ENCODE measurements around the gene OR51L1. TPM values are rescaled to one million over a fixed set of nuclear protein-coding genes. Genes with fewer than 3 reads are reported as not detected.

The OR51L1 gene
- total RNA-seq, 1 experiment from 2014 or later = not detected

DNA sequence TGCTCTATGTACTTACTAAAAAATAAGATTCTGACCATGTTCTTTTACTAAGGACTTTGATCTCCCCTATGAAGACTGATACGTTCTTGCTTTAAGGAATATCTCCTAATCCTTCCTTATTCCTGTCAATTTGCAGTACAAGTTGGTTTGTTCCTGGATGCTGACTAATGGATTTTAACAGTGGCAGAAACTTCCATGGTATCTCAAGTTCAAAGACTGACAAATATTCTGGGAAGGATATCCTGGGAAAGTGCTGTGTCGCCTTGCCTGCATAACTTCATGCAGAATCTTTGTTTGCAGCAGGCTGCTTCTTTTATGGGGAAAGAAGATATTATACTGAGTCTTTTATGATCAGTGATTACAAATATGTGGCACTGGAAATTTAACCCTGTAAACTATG lies 43.3 kb downstream of the OR51L1 start:
- no peak overlapping the region for H3K27ac ChIP-seq (ENCODE audit: low read depth, low read length)
- no peak overlapping the region for H3K9ac ChIP-seq (ENCODE audit: low read length)
- H3K9me3 ChIP-seq (ENCODE audit: control insufficient read depth in 1 of 2, insufficient read depth in 1 of 2, low read depth in 1 of 2, low read length in 2 of 2) = no peaks in the 10 kb centered on the region
- TF ChIP-seq ZNF274 (IDR thresholded peaks at IDR 0.05; ENCODE audit: low read depth, low read length) = no peak
- no peak for TF ChIP-seq ELF1 (IDR thresholded peaks at IDR 0.05; ENCODE audit: borderline replicate concordance, low read depth)
- TF ChIP-seq ZFX (IDR thresholded peaks at IDR 0.05) = no peak
- no peak for TF ChIP-seq RAD21 (IDR thresholded peaks at IDR 0.05; ENCODE audit: low read depth)
- no peak for TF ChIP-seq POLR2AphosphoS5 (IDR thresholded peaks at IDR 0.05; ENCODE audit: low read depth, low read length)
- no peak for TF ChIP-seq POLR2A (IDR thresholded peaks at IDR 0.05; ENCODE audit: borderline replicate concordance, extremely low read depth, insufficient read depth, insufficient read length)
- no peaks in the 10 kb centered on the region for H3K9me2 ChIP-seq (ENCODE audit: insufficient read depth)
- RAD21 ChIA-PET (ENCODE audit: low non-redundant PET in 1 of 2, low total read pairs in 2 of 2, uncharacterized antibody in 2 of 2, unreplicated experiment in 2 of 2) = no interaction called here
- CTCF ChIA-PET = no interaction called here
- no peak overlapping the region for H3K4me3 ChIP-seq (replicated peaks in 1 of 2; ENCODE audit: low read depth in 1 of 2, low read length in 2 of 2)
- no peak overlapping the region for H2AFZ ChIP-seq (ENCODE audit: low read depth, low read length, poor library complexity, severe bottlenecking)
- no peak overlapping the region for H3K4me2 ChIP-seq (ENCODE audit: low read length)
- H3K27me3 ChIP-seq (ENCODE audit: insufficient read depth, low read length) = peaks cover 54% of the 10 kb centered on the region
- H3K36me3 ChIP-seq (ENCODE audit: control insufficient read depth in 1 of 2, insufficient read depth in 2 of 2, low read length in 2 of 2) = no peaks in the 10 kb centered on the region
- ATAC-seq = no peak
- H4K20me1 ChIP-seq (ENCODE audit: insufficient read depth) = no peaks in the 10 kb centered on the region; the same call in 1 of the 2 replicates
- H3K79me2 ChIP-seq (ENCODE audit: insufficient read depth, low read length) = no peaks in the 10 kb centered on the region
- no peak for DNase-seq (ENCODE audit: low read depth, low spot score)
- POLR2A ChIA-PET = no interaction called here
- BruUV-seq (replicated peaks) = no TSS peak
- intact Hi-C loops (cut with micrococcal nuclease) = no loop called here
- no peaks in the 10 kb centered on the region for H3K4me1 ChIP-seq (ENCODE audit: control insufficient read depth in 1 of 2, insufficient read depth in 2 of 2, low read length in 2 of 2)

DNA sequence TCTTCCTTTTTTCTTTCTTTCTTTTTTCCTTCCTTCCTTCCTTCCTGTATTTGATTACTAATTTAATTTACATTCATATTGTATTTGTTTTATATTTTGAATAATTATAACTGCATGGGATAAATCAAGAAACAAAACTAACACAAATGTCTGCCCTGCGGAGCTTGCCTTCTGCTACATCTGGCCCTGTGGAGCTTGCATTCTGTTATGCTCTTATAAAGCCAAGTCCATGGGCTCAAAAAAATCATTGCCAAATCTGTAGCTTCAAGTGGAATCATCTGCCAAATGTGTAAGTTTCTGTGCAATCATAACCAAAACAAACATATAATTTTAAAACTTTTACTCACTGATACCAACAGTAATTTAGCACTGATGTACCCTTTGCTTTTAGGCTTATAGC lies 43.7 kb downstream of the OR51L1 start:
- Histone ChIP-seq H3K36me3 (ENCODE audit: control insufficient read depth in 1 of 2, insufficient read depth in 2 of 2, low read length in 2 of 2) (no peaks in the 10 kb centered on the region), H3K27ac (ENCODE audit: low read depth, low read length) (no peak overlapping the region), H3K9me2 (ENCODE audit: insufficient read depth) (no peaks in the 10 kb centered on the region), H3K27me3 (ENCODE audit: insufficient read depth, low read length) (peaks cover 54% of the 10 kb centered on the region), H3K79me2 (ENCODE audit: insufficient read depth, low read length) (no peaks in the 10 kb centered on the region), H3K9ac (ENCODE audit: low read length) (no peak overlapping the region), H3K9me3 (ENCODE audit: control insufficient read depth in 1 of 2, insufficient read depth in 1 of 2, low read depth in 1 of 2, low read length in 2 of 2) (no peaks in the 10 kb centered on the region), H4K20me1 (ENCODE audit: insufficient read depth) (no peaks in the 10 kb centered on the region; the same call in 1 of the 2 replicates), H3K4me1 (ENCODE audit: control insufficient read depth in 1 of 2, insufficient read depth in 2 of 2, low read length in 2 of 2) (no peaks in the 10 kb centered on the region), H3K4me2 (ENCODE audit: low read length) (no peak overlapping the region), H3K4me3 (replicated peaks in 1 of 2; ENCODE audit: low read depth in 1 of 2, low read length in 2 of 2) (no peak overlapping the region), H2AFZ (ENCODE audit: low read depth, low read length, poor library complexity, severe bottlenecking) (no peak overlapping the region)
- TF ChIP-seq CBX3 (IDR thresholded peaks at IDR 0.05; ENCODE audit: low read depth) (no peak), CEBPB (IDR thresholded peaks at IDR 0.05; ENCODE audit: low read depth) (no peak)
- TF ChIP-seq, protein P1, sequence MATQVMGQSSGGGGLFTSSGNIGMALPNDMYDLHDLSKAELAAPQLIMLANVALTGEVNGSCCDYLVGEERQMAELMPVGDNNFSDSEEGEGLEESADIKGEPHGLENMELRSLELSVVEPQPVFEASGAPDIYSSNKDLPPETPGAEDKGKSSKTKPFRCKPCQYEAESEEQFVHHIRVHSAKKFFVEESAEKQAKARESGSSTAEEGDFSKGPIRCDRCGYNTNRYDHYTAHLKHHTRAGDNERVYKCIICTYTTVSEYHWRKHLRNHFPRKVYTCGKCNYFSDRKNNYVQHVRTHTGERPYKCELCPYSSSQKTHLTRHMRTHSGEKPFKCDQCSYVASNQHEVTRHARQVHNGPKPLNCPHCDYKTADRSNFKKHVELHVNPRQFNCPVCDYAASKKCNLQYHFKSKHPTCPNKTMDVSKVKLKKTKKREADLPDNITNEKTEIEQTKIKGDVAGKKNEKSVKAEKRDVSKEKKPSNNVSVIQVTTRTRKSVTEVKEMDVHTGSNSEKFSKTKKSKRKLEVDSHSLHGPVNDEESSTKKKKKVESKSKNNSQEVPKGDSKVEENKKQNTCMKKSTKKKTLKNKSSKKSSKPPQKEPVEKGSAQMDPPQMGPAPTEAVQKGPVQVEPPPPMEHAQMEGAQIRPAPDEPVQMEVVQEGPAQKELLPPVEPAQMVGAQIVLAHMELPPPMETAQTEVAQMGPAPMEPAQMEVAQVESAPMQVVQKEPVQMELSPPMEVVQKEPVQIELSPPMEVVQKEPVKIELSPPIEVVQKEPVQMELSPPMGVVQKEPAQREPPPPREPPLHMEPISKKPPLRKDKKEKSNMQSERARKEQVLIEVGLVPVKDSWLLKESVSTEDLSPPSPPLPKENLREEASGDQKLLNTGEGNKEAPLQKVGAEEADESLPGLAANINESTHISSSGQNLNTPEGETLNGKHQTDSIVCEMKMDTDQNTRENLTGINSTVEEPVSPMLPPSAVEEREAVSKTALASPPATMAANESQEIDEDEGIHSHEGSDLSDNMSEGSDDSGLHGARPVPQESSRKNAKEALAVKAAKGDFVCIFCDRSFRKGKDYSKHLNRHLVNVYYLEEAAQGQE (IDR thresholded peaks at IDR 0.05; ENCODE audit: low read depth) = no peak
- no peak for ATAC-seq
- intact Hi-C loops (cut with micrococcal nuclease) = no loop called here
- DNase-seq (ENCODE audit: low read depth, low spot score) = no peak
- CTCF ChIA-PET = no interaction called here
- RAD21 ChIA-PET (ENCODE audit: low non-redundant PET in 1 of 2, low total read pairs in 2 of 2, uncharacterized antibody in 2 of 2, unreplicated experiment in 2 of 2) = no interaction called here
- BruUV-seq (replicated peaks) = no TSS peak
- POLR2A ChIA-PET = no interaction called here

Measured in HCT116 (cell line).